BJ (cell line): Measurements from ENCODE around the gene FADS1. TPM values are rescaled to one million over a fixed set of nuclear protein-coding genes. Genes with fewer than 3 reads are reported as not detected.

Experiments
- CTCF ChIA-PET: fragments of 350-600 bp; formaldehyde crosslinking; extraction: SDS; loops from one replicate; lab custom pipeline; 2021; ENCODE audit warnings: antibody characterized with exemption, inconsistent platforms; lab: Yijun Ruan, JAX
- POLR2A ChIA-PET: fragments of 300-600 bp; sonication (Branson Sonifier 250); formaldehyde crosslinking; extraction: SDS; loops from one replicate; lab custom pipeline; 2021; ENCODE audit warnings: antibody characterized with exemption; lab: Charles Lee
- DNase-seq: peaks from one replicate; pipeline ENCODE4 v3.0.0-alpha.2; 2011; ENCODE audit warnings: low read depth
- H3K27me3 ChIP-seq: 2 replicates; pipeline ENCODE4 v1.6.0; 2011; ENCODE audit warnings: low read length; ENCODE audit not compliant: control insufficient read depth, insufficient read depth
- H3K36me3 ChIP-seq: 2 replicates; pipeline ENCODE4 v1.5.1; 2011; ENCODE audit warnings: low read length; ENCODE audit not compliant: control insufficient read depth, insufficient read depth
- H3K4me3 ChIP-seq: 2 replicates; pipeline ENCODE4 v1.5.1; 2011; ENCODE audit warnings: low read depth, mild to moderate bottlenecking, control low read depth, low read length
- polyA plus RNA-seq: library from polyadenylated mRNA; depleted of rRNA; stranded (reverse); fragments of >200 nt; gene quantifications from 2 replicates; pipeline ENCODE4 v1.2.3, GENCODE V29; 2011
- TF ChIP-seq, protein P1 (sequence below): IDR thresholded peaks from 2 replicates; pipeline ENCODE4 v1.5.1; 2011; ENCODE audit warnings: low read depth, mild to moderate bottlenecking, control low read depth, inconsistent platforms, low read length, moderate library complexity; ENCODE audit not compliant: insufficient read depth

Gene FADS1
- polyA plus RNA-seq, 1 experiment, result 58.0 TPM

DNA sequence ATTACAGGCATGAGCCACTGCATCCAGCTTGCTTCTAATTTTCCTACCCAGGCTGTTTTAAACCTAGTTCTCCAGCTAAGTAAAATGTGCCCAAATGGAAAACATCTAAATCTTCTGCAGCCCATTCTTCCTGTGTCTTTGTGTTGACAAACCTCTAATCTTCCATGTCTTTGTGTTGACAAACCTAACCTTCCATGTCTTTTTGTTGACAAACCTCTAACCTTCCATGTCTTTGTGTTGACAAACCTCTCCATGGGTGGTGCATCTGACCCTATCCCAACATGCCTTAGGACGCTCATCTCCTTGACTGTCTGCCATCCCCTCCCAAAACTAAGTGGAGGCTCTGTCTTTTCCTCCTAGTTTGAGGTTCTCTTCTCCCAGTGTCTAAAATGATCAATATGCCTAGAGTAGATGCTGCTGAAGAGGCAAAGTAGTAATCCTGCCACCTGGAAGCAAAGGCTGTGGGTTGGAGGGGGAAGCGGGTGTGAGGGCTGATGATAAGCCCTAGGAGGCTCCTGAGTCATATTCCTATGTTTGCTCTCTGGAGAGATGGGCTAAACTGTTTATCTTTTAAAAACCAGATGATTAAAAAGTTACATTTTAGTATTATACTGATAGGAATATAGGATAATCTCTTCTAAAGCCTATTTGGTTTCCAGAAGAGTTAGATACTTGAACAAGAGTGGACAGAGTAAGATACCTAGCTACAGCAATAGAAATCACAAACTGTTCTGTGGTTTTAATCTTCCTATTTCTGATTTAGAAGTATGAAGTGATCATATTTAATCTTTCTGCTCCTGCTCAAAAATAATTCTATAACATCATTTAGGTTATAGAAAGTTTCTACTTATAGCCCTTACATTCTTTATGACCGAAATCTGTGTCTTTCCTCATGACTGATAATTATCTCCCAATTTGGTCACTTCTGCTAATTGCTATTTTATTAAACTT, 16.2 kb downstream of the FADS1 start:
- POLR2A ChIA-PET, result no interaction called here
- no peak for DNase-seq
- CTCF ChIA-PET, result interaction anchor here (0.7 to 5.2 kb wide), 6 partner anchors 11 to 308 kb away, joined by 3 to 62 read pairs (median 4); no protein-coding TSS in a partner anchor

DNA sequence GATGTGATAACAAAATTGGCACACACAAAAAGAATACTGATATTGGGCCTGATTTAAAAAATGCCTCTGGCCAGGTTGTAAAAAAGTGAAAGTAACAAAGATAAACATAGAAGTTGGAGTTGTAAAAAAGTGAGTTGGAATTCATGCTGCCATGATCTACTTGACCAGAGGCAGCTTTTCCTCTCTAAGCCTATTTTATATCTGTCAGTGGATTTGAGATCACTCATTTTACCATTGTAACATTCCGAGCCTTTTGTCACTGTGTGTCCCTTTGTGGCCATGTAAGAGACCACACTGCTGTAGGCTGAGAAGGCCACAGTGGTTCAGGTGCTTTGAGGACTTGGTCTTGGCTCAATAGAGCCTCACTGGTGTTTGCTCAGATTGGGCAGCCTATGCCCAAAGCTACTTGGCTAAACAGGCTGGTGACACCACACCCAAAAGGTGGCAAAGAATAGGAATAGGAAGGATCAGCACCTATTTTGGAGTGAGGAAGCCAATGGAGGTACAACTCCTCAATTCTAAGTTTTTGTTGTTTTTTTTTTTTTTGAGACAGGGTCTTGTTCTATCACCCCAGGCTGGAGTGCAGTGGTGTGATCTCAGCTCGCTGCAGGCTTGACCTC, 17.0 kb downstream of the FADS1 start:
- Histone ChIP-seq H3K36me3 (peaks cover 7% of the 10 kb centered on the region), H3K27me3 (no peaks in the 10 kb centered on the region), H3K4me3 (no peak overlapping the region)
- CTCF ChIA-PET, result interaction anchor here (0.6 to 5.2 kb wide), 3 partner anchors 71 to 308 kb away, joined by 4 to 62 read pairs (median 21); no protein-coding TSS in a partner anchor
- TF ChIP-seq, protein P1, sequence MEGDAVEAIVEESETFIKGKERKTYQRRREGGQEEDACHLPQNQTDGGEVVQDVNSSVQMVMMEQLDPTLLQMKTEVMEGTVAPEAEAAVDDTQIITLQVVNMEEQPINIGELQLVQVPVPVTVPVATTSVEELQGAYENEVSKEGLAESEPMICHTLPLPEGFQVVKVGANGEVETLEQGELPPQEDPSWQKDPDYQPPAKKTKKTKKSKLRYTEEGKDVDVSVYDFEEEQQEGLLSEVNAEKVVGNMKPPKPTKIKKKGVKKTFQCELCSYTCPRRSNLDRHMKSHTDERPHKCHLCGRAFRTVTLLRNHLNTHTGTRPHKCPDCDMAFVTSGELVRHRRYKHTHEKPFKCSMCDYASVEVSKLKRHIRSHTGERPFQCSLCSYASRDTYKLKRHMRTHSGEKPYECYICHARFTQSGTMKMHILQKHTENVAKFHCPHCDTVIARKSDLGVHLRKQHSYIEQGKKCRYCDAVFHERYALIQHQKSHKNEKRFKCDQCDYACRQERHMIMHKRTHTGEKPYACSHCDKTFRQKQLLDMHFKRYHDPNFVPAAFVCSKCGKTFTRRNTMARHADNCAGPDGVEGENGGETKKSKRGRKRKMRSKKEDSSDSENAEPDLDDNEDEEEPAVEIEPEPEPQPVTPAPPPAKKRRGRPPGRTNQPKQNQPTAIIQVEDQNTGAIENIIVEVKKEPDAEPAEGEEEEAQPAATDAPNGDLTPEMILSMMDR, result no peak
- DNase-seq, result no peak
- POLR2A ChIA-PET, result no interaction called here

More for the DNA sequence above, 16.2 kb downstream of the FADS1 start:
- TF ChIP-seq, protein P1, result no peak
- no peaks in the 10 kb centered on the region for H3K27me3 ChIP-seq
- H3K36me3 ChIP-seq, result peaks cover 7% of the 10 kb centered on the region
- no peak overlapping the region for H3K4me3 ChIP-seq

DNA sequence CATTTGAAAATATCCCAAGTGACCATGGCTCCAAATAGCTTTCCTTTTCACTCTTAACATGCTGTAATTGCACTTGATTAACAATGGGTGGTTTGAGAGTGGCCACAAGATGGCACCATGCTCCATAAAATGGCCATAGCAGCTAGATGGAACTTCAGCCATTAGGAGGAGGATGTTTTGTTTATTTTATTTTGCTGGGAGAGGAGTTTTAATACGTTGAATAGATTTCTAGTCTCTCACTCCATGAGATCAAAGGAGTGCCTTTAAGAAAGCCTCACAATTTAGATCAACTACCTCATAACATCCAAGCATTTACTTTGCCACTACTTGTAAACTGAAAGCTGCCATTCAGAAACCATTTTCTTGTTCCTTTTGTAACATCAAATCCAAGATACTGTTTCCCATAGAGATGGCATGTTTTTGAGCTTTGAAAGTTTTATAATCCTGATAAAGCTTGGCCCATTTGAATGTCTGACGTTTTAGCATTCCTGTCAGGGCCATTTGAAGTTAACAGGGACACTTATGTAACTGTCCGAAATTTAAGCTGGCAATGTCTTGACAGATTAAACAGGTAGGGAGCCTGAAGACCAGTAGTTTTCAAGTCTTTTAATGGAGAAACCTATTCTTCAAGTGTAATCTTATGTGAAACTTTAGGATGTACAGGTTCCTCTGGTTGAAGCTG, 19.4 kb downstream of the FADS1 start:
- TF ChIP-seq, protein P1, result peak; percentile 74
- POLR2A ChIA-PET, result interaction anchor here (1.0 kb wide), 1 partner anchor 93 kb away, joined by 3 read pairs; no protein-coding TSS in a partner anchor
- no peak overlapping the region for H3K4me3 ChIP-seq
- DNase-seq, result peak; percentile 37
- H3K36me3 ChIP-seq, result no peaks in the 10 kb centered on the region; the same call in 1 of the 2 replicates
- H3K27me3 ChIP-seq, result no peaks in the 10 kb centered on the region
- CTCF ChIA-PET, result interaction anchor here (0.6 to 5.2 kb wide), 42 partner anchors 9 to 581 kb away, joined by 3 to 62 read pairs (median 4); partner anchors contain the start of gene BEST1

DNA sequence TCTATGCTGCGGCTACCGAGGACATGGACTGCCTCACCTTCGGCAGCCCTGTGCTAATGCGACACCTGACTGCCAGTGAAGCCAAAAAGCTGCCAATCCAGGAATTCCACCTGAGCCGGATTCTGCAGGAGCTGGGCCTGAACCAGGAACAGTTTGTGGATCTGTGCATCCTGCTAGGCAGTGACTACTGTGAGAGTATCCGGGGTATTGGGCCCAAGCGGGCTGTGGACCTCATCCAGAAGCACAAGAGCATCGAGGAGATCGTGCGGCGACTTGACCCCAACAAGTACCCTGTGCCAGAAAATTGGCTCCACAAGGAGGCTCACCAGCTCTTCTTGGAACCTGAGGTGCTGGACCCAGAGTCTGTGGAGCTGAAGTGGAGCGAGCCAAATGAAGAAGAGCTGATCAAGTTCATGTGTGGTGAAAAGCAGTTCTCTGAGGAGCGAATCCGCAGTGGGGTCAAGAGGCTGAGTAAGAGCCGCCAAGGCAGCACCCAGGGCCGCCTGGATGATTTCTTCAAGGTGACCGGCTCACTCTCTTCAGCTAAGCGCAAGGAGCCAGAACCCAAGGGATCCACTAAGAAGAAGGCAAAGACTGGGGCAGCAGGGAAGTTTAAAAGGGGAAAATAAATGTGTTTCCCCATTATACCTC, 20.8 kb downstream of the FADS1 start:
- no peaks in the 10 kb centered on the region; the same call in 1 of the 2 replicates for H3K36me3 ChIP-seq
- no peak overlapping the region for H3K4me3 ChIP-seq
- DNase-seq, result no peak
- H3K27me3 ChIP-seq, result no peaks in the 10 kb centered on the region
- ChIA-PET CTCF (interaction anchor here (1.0 to 5.2 kb wide), 18 partner anchors 8 to 516 kb away, joined by 3 to 62 read pairs (median 6); partner anchors contain the start of gene BEST1), POLR2A (no interaction called here)
- TF ChIP-seq, protein P1, result no peak
